Posterior cingulate gyrus (tissue), 11 donors: ENCODE measurements around the gene KLF13.
A peak's percentile ranks its signal among the peaks of the same experiment; 100 is the strongest.
"Not testable (repeated sequence)": the region's sequence is repeated elsewhere in the genome, so short reads cannot be mapped to it uniquely, and the experiment has no call there.

ENCODE experiments used
- DNase-seq, 10 donors: peaks; one replicate each; pipeline versions ENCODE4 v3.0.0 to v3.0.0-alpha.2; 2020 to 2021; ENCODE audit warnings: mixed read lengths in 3 of 10
- intact Hi-C: fragments of 100-400 bp; cut with DNase I; formaldehyde crosslinking; loops from one replicate; pipeline ENCODE4 v1.15.1; 2023

KLF13 gene

GRCh38 chr15:31353931-31354330 lies 27.3 kb downstream of the KLF13 start:
- peak in 9 of 10 donors; percentile 52 to 94 (median 76) for DNase-seq
- intact Hi-C loops: no loop called here

- peak in 4 of 10 donors; percentile 10 to 51 (median 25) for DNase-seq
- intact Hi-C loops: not testable (repeated sequence)
Measured at GRCh38 chr15:31356097-31356496, 29.5 kb downstream of the KLF13 start.

- peak in 3 of 10 donors; percentile 52 to 81 (median 77) for DNase-seq
- intact Hi-C loops: no loop called here
Measured at GRCh38 chr15:31357148-31357547, 30.5 kb downstream of the KLF13 start.

- intact Hi-C loops: no loop called here
- peak in 1 of 10 donors; percentile 3 for DNase-seq
Measured at GRCh38 chr15:31358163-31358562, 31.5 kb downstream of the KLF13 start.

- DNase-seq: peak in 2 of 10 donors; percentile 13 to 51
- intact Hi-C loops: no loop called here
Measured at GRCh38 chr15:31358957-31359701, 32.5 kb downstream of the KLF13 start.

- intact Hi-C loops: loop anchor here (10.0 kb wide), 2 partner anchors 75 to 145 kb away; no protein-coding TSS in a partner anchor
- peak in 3 of 10 donors; percentile 2 to 43 (median 41) for DNase-seq
Measured at GRCh38 chr15:31359702-31360111, 33.1 kb downstream of the KLF13 start.

GRCh38 chr15:31360158-31360561 lies 33.5 kb downstream of the KLF13 start:
- intact Hi-C loops: loop anchor here (10.0 kb wide), 2 partner anchors 75 to 145 kb away; no protein-coding TSS in a partner anchor
- peak in 3 of 10 donors; percentile 13 to 76 (median 32) for DNase-seq

- intact Hi-C loops: loop anchor here (10.0 kb wide), 2 partner anchors 74 to 146 kb away; no protein-coding TSS in a partner anchor
Measured at GRCh38 chr15:31360843-31361763, 34.5 kb downstream of the KLF13 start.

GRCh38 chr15:31361764-31362515 lies 35.3 kb downstream of the KLF13 start:
- DNase-seq: no peak
- intact Hi-C loops: loop anchor here (10.0 kb wide), 2 partner anchors 73 to 147 kb away; no protein-coding TSS in a partner anchor

More at GRCh38 chr15:31360843-31361763, 34.5 kb downstream of the KLF13 start:
- peak in 3 of 10 donors; percentile 20 to 85 (median 80) for DNase-seq

- intact Hi-C loops: loop anchor here (10.0 kb wide), 2 partner anchors 72 to 148 kb away; no protein-coding TSS in a partner anchor
- DNase-seq: no peak
Measured at GRCh38 chr15:31362886-31363285, 36.3 kb downstream of the KLF13 start.

- intact Hi-C loops: loop anchor here (10.0 kb wide), 2 partner anchors 70 to 150 kb away; no protein-coding TSS in a partner anchor
- DNase-seq: peak in 3 of 10 donors; percentile 33 to 82 (median 51)
Measured at GRCh38 chr15:31364301-31365031, 37.8 kb downstream of the KLF13 start.

GRCh38 chr15:31365032-31365654 lies 38.5 kb downstream of the KLF13 start:
- intact Hi-C loops: loop anchor here (10.0 kb wide), 2 partner anchors 70 to 150 kb away; no protein-coding TSS in a partner anchor
- DNase-seq: peak in 2 of 10 donors; percentile 16 to 64

- peak; percentile 84 to 99 (median 92) for DNase-seq
- intact Hi-C loops: loop anchor here (10.0 kb wide), 2 partner anchors 69 to 151 kb away; no protein-coding TSS in a partner anchor
Measured at GRCh38 chr15:31365655-31366127, 39.1 kb downstream of the KLF13 start.

GRCh38 chr15:31366169-31366734 lies 39.6 kb downstream of the KLF13 start:
- DNase-seq: peak in 6 of 10 donors; percentile 33 to 93 (median 78)
- intact Hi-C loops: loop anchor here (10.0 kb wide), 2 partner anchors 69 to 151 kb away; no protein-coding TSS in a partner anchor

GRCh38 chr15:31367021-31367729 lies 40.5 kb downstream of the KLF13 start:
- intact Hi-C loops: loop anchor here (10.0 kb wide), 2 partner anchors 68 to 152 kb away; no protein-coding TSS in a partner anchor
- peak in 2 of 10 donors; percentile 29 to 86 for DNase-seq

GRCh38 chr15:31367730-31368344 lies 41.2 kb downstream of the KLF13 start:
- intact Hi-C loops: loop anchor here (10.0 kb wide), 2 partner anchors 67 to 153 kb away; no protein-coding TSS in a partner anchor

More at GRCh38 chr15:31367730-31368344, 41.2 kb downstream of the KLF13 start:
- DNase-seq: peak in 1 of 10 donors; percentile 13
